H9 (cell line): Measurements from ENCODE around the gene AP1B1. TPM values are rescaled to one million over a fixed set of nuclear protein-coding genes. Genes with fewer than 3 reads are reported as not detected.

ENCODE experiments used
- DNase-seq: peaks from one replicate; pipeline ENCODE4 v3.0.0-alpha.2; 2017
- H2AFZ ChIP-seq: one replicate; pipeline ENCODE4 v1.6.1; 2013; ENCODE audit warnings: mild to moderate bottlenecking, low read length, control low read depth, moderate library complexity
- H2AK5ac ChIP-seq: 2 replicates; pipeline ENCODE4 v1.6.1; 2013; ENCODE audit warnings: low read length, control low read depth, mixed read lengths; ENCODE audit not compliant: insufficient read length
- H2BK120ac ChIP-seq: one replicate; pipeline ENCODE4 v1.6.1; 2013; ENCODE audit warnings: low read depth, mild to moderate bottlenecking, low read length, control low read depth, inconsistent platforms; ENCODE audit not compliant: poor library complexity, severe bottlenecking
- H2BK12ac ChIP-seq: 2 replicates; pipeline ENCODE4 v1.6.1; 2013; ENCODE audit warnings: low read length, control low read depth, mixed read lengths, low read depth; ENCODE audit not compliant: insufficient read length
- H2BK15ac ChIP-seq: 2 replicates; pipeline ENCODE4 v1.6.1; 2013; ENCODE audit warnings: low read depth, low read length, control low read depth
- H2BK20ac ChIP-seq: one replicate; pipeline ENCODE4 v1.6.1; 2013; ENCODE audit warnings: low read depth, mild to moderate bottlenecking, low read length, control low read depth, inconsistent platforms; ENCODE audit not compliant: poor library complexity, severe bottlenecking
- H2BK5ac ChIP-seq: 2 replicates; pipeline ENCODE4 v1.6.1; 2013; ENCODE audit warnings: low read length, control low read depth, mixed read lengths; ENCODE audit not compliant: insufficient read length
- H3K14ac ChIP-seq: 2 replicates; pipeline ENCODE4 v1.6.1; 2013; ENCODE audit warnings: low read length, control low read depth; ENCODE audit not compliant: insufficient read depth
- H3K18ac ChIP-seq: 2 replicates; pipeline ENCODE4 v1.6.1; 2013; ENCODE audit warnings: low read depth, mild to moderate bottlenecking, mixed read lengths, low read length, control low read depth; ENCODE audit not compliant: insufficient read length
- H3K23ac ChIP-seq: 2 replicates; pipeline ENCODE4 v1.6.1; 2013; ENCODE audit warnings: low read length, control low read depth, mixed read lengths, low read depth; ENCODE audit not compliant: insufficient read length
- H3K23me2 ChIP-seq: 2 replicates; pipeline ENCODE4 v1.6.1; 2013; ENCODE audit warnings: low read depth, mild to moderate bottlenecking, mixed read lengths, low read length, control low read depth; ENCODE audit not compliant: insufficient read length, poor library complexity, severe bottlenecking
- H3K27ac ChIP-seq: 2 replicates; pipeline ENCODE4 v1.5.1; 2013; ENCODE audit warnings: low read length, control low read depth, mixed read lengths, low read depth; ENCODE audit not compliant: insufficient read length
- H3K27me3 ChIP-seq: 2 replicates; pipeline ENCODE4 v1.6.1; 2013; ENCODE audit warnings: low read length, control low read depth, inconsistent platforms; ENCODE audit not compliant: insufficient read depth
- H3K4ac ChIP-seq: 2 replicates; pipeline ENCODE4 v1.6.1; 2013; ENCODE audit warnings: low read depth, mild to moderate bottlenecking, control low read depth, inconsistent platforms, low read length, moderate library complexity
- H3K4me1 ChIP-seq: 2 replicates; pipeline ENCODE4 v1.6.1; 2013; ENCODE audit warnings: low read length, control low read depth, inconsistent platforms; ENCODE audit not compliant: insufficient read depth
- H3K4me2 ChIP-seq: 2 replicates; pipeline ENCODE4 v1.6.1; 2013; ENCODE audit warnings: low read length, control low read depth, mixed read lengths; ENCODE audit not compliant: insufficient read length, insufficient read depth
- H3K56ac ChIP-seq: 2 replicates; pipeline ENCODE4 v1.6.1; 2013; ENCODE audit warnings: low read depth, mild to moderate bottlenecking, mixed read lengths, low read length, control low read depth; ENCODE audit not compliant: insufficient read length
- H3K79me1 ChIP-seq: 2 replicates; pipeline ENCODE4 v1.6.1; 2013; ENCODE audit warnings: low read depth, mild to moderate bottlenecking, moderate library complexity, low read length, control low read depth, inconsistent platforms; ENCODE audit not compliant: insufficient read depth, poor library complexity, severe bottlenecking
- H3K79me2 ChIP-seq: 2 replicates; pipeline ENCODE4 v1.6.1; 2013; ENCODE audit warnings: low read length, control low read depth, inconsistent platforms; ENCODE audit not compliant: insufficient read depth
- H3K9ac ChIP-seq: 2 replicates; pipeline ENCODE4 v1.6.1; 2013; ENCODE audit warnings: low read length, control low read depth, mixed read lengths; ENCODE audit not compliant: insufficient read length; ENCODE audit errors: extremely low read depth
- H3K9me3 ChIP-seq: one replicate; pipeline ENCODE4 v1.6.1; 2013; ENCODE audit warnings: low read depth, low read length, inconsistent platforms; ENCODE audit not compliant: control insufficient read depth
- H3T11ph ChIP-seq: one replicate; pipeline ENCODE4 v1.6.1; 2013; ENCODE audit warnings: mild to moderate bottlenecking, low read length, control low read depth, inconsistent platforms
- H4K20me1 ChIP-seq: one replicate; pipeline ENCODE4 v1.6.1; 2013; ENCODE audit not compliant: control insufficient read depth, insufficient read length, insufficient read depth
- H4K5ac ChIP-seq: 2 replicates; pipeline ENCODE4 v1.6.1; 2013; ENCODE audit warnings: low read depth, mild to moderate bottlenecking, mixed read lengths, low read length, control low read depth; ENCODE audit not compliant: insufficient read length
- H4K8ac ChIP-seq: replicated peaks from 2 replicates; pipeline ENCODE4 v1.6.1; 2013; ENCODE audit warnings: low read length, control low read depth, mixed read lengths, low read depth; ENCODE audit not compliant: insufficient read length
- H4K91ac ChIP-seq: 2 replicates; pipeline ENCODE4 v1.6.1; 2013; ENCODE audit warnings: low read depth, mild to moderate bottlenecking, moderate library complexity, mixed read lengths, low read length, control low read depth; ENCODE audit not compliant: insufficient read length
- H3K27ac Mint-ChIP-seq, 3 experiments: 2 replicates in 2 of 3; 3 replicates in 1 of 3; pipeline ENCODE4 v1.8.0; 2020 to 2021; ENCODE audit warnings: mixed read lengths in 3 of 3, mild to moderate bottlenecking in 1 of 3, moderate library complexity in 1 of 3
- H3K27me3 Mint-ChIP-seq: 2 replicates; pipeline ENCODE4 v1.8.0; 2021; ENCODE audit warnings: low read depth, mild to moderate bottlenecking, moderate library complexity, mixed read lengths
- H3K36me3 Mint-ChIP-seq, 3 experiments: 2 replicates in 2 of 3; 3 replicates in 1 of 3; pipeline ENCODE4 v1.8.0; 2020 to 2021; ENCODE audit warnings: low read depth in 3 of 3, mixed read lengths in 3 of 3; ENCODE audit not compliant: insufficient read depth in 1 of 3
- H3K4me1 Mint-ChIP-seq, 2 experiments: 2 replicates each; pipeline ENCODE4 v1.8.0; 2020; ENCODE audit warnings: mixed read lengths in 2 of 2
- H3K4me3 Mint-ChIP-seq, 2 experiments: 2 replicates in 1 of 2; 3 replicates in 1 of 2; pipeline ENCODE4 v1.8.0; 2020 to 2021; ENCODE audit warnings: mild to moderate bottlenecking in 2 of 2, mixed read lengths in 2 of 2, moderate library complexity in 1 of 2
- H3K9me3 Mint-ChIP-seq, 2 experiments: 2 replicates in 1 of 2; 3 replicates in 1 of 2; pipeline ENCODE4 v1.8.0; 2020; ENCODE audit warnings: mild to moderate bottlenecking in 2 of 2, mixed read lengths in 2 of 2, moderate library complexity in 1 of 2
- CTCF ChIP-seq: fragments of 200-600 bp; sonication (generic); conservative IDR thresholded peaks from 3 replicates; pipeline ENCODE4 v1.8.0; 2021; ENCODE audit warnings: antibody characterized with exemption, mild to moderate bottlenecking
- WGBS: extraction: QIAGEN DNeasy Blood & Tissue Kit; methylation state at CpG from one replicate; pipeline ENCODE4 v1.1.7; 2013; ENCODE audit warnings: missing lambda C conversion rate, low lambda C conversion rate, mixed read lengths; ENCODE audit not compliant: insufficient read length; ENCODE audit errors: extremely low coverage; 5-methylcytosine and 5-hydroxymethylcytosine counted together
- total RNA-seq: library from RNA; stranded (reverse); gene quantifications from 2 replicates; pipeline ENCODE4 v1.2.1, GENCODE V29; 2021

AP1B1 gene
- total RNA-seq, 1 experiment from 2014 or later, result 64.0 TPM

GRCh38 chr22:29337631-29338284 is 50.6 kb downstream of the AP1B1 start:
- no CpG with 5 or more reads among the region's 12 CpGs for WGBS
- peak overlapping the region in 1 of 3 experiments; percentile 67; a peak in 1 of 7 replicates for H3K27ac Mint-ChIP-seq

More at GRCh38 chr22:29337631-29338284, 50.6 kb downstream of the AP1B1 start:
- H3T11ph ChIP-seq, result no peak overlapping the region
- H3K14ac ChIP-seq, result no peak overlapping the region
- Mint-ChIP-seq H3K36me3 (peaks cover 27 to 82% (median 63%) of the 10 kb centered on the region in 3 experiments), H3K4me1 (no peaks in the 10 kb centered on the region), H3K9me3 (no peaks in the 10 kb centered on the region), H3K27me3 (no peaks in the 10 kb centered on the region), H3K4me3 (no peak overlapping the region)
- no peaks in the 10 kb centered on the region for H3K79me2 ChIP-seq
- H2AFZ ChIP-seq, result no peak overlapping the region
- H3K4me2 ChIP-seq, result no peak overlapping the region
- H3K27ac ChIP-seq, result no peak overlapping the region
- H4K91ac ChIP-seq, result no peak overlapping the region
- H2BK5ac ChIP-seq, result no peak overlapping the region
- no peak overlapping the region for H3K18ac ChIP-seq
- no peak overlapping the region for H3K56ac ChIP-seq
- no peak overlapping the region for H2BK120ac ChIP-seq
- no peak overlapping the region for H3K9ac ChIP-seq
- no peak overlapping the region for H3K23ac ChIP-seq
- no peak overlapping the region for H4K5ac ChIP-seq
- H4K20me1 ChIP-seq, result peaks cover under 1% of the 10 kb centered on the region
- no peaks in the 10 kb centered on the region for H3K23me2 ChIP-seq
- no peak overlapping the region for H4K8ac ChIP-seq
- no peak overlapping the region for H2BK20ac ChIP-seq
- no peaks in the 10 kb centered on the region for H3K27me3 ChIP-seq
- no peaks in the 10 kb centered on the region for H3K9me3 ChIP-seq
- no peak overlapping the region for H2BK12ac ChIP-seq
- H3K4ac ChIP-seq, result no peak overlapping the region
- H3K4me1 ChIP-seq, result no peaks in the 10 kb centered on the region
- no peak for TF ChIP-seq CTCF
- no peak overlapping the region for H2BK15ac ChIP-seq
- no peak for DNase-seq
- H3K79me1 ChIP-seq, result no peaks in the 10 kb centered on the region
- H2AK5ac ChIP-seq, result no peak overlapping the region
